CD14-positive monocyte (primary cell): ENCODE data around the gene KLHL10. TPM values are rescaled to one million over a fixed set of nuclear protein-coding genes. Genes with fewer than 3 reads are reported as not detected.

Source experiments
- DNase-seq, 3 donors: peaks; one replicate each; pipeline ENCODE4 v3.0.0-alpha.2; 2011 to 2022
- H2AFZ ChIP-seq: 2 replicates; pipeline ENCODE4 v1.6.0; 2012; ENCODE audit warnings: mild to moderate bottlenecking, low read depth, low read length, inconsistent platforms; ENCODE audit not compliant: insufficient read depth, poor library complexity, severe bottlenecking
- H3K27ac ChIP-seq, 2 donors: 1 replicate in 1 of 2; 2 replicates in 1 of 2; pipeline ENCODE4 v1.5.1; 2012 to 2013; ENCODE audit warnings: low read length in 2 of 2, control low read depth in 1 of 2, inconsistent platforms in 1 of 2, low read depth in 1 of 2, mild to moderate bottlenecking in 1 of 2
- H3K27me3 ChIP-seq, 2 donors: one replicate each; pipeline versions ENCODE4 v1.6.0 to v1.6.1; 2011 to 2013; ENCODE audit warnings: low read length in 2 of 2; ENCODE audit not compliant: control insufficient read depth in 2 of 2, insufficient read depth in 2 of 2
- H3K36me3 ChIP-seq, 2 donors: replicated peaks in 1 of 2; 1 replicate in 1 of 2; 2 replicates in 1 of 2; pipeline versions ENCODE4 v1.5.1 to v1.6.1; 2012 to 2013; ENCODE audit warnings: low read length in 2 of 2, control low read depth in 1 of 2, inconsistent platforms in 1 of 2, mild to moderate bottlenecking in 1 of 2; ENCODE audit not compliant: insufficient read depth in 2 of 2, control insufficient read depth in 1 of 2
- H3K4me1 ChIP-seq, 2 donors: 1 replicate in 1 of 2; 2 replicates in 1 of 2; pipeline versions ENCODE4 v1.5.1 to v1.6.1; 2012 to 2013; ENCODE audit warnings: low read length in 2 of 2, control low read depth in 1 of 2, inconsistent platforms in 1 of 2, mild to moderate bottlenecking in 1 of 2, moderate library complexity in 1 of 2; ENCODE audit not compliant: insufficient read depth in 2 of 2, control insufficient read depth in 1 of 2
- H3K4me2 ChIP-seq: replicated peaks from 2 replicates; pipeline ENCODE3; 2012; ENCODE audit warnings: low read length, moderate library complexity, mild to moderate bottlenecking; ENCODE audit not compliant: poor library complexity, severe bottlenecking; ENCODE audit errors: extremely low read depth
- H3K4me3 ChIP-seq, 3 experiments: fragments of 200-600 bp in 1 of 3; sonication (generic) in 1 of 3; replicated peaks in 1 of 3; 1 replicate in 2 of 3; 2 replicates in 1 of 3; pipeline ENCODE4 v1.5.1; 2011 to 2013; ENCODE audit warnings: low read length in 3 of 3, mild to moderate bottlenecking in 3 of 3, control low read depth in 2 of 3, low read depth in 2 of 3, inconsistent platforms in 1 of 3, moderate library complexity in 1 of 3
- H3K79me2 ChIP-seq: 2 replicates; pipeline ENCODE4 v1.6.0; 2012; ENCODE audit warnings: mild to moderate bottlenecking, control low read depth, inconsistent platforms, low read length, moderate library complexity; ENCODE audit not compliant: insufficient read depth
- H3K9ac ChIP-seq: 2 replicates; pipeline ENCODE4 v1.6.0; 2017; ENCODE audit warnings: low read length, mild to moderate bottlenecking; ENCODE audit not compliant: insufficient read depth, poor library complexity, severe bottlenecking
- H3K9me3 ChIP-seq, 2 donors: replicated peaks in 1 of 2; 1 replicate in 1 of 2; 2 replicates in 1 of 2; pipeline versions ENCODE4 v1.5.1 to v1.6.1; 2012 to 2013; ENCODE audit warnings: low read length in 2 of 2, control low read depth in 1 of 2; ENCODE audit not compliant: control insufficient read depth in 1 of 2, insufficient read depth in 1 of 2
- H4K20me1 ChIP-seq: 2 replicates; pipeline ENCODE4 v1.6.0; 2012; ENCODE audit warnings: mild to moderate bottlenecking, low read length, control low read depth, moderate library complexity; ENCODE audit not compliant: insufficient read depth
- H3K27ac Mint-ChIP-seq, 7 donors: one replicate each; pipeline ENCODE4 v1.8.0; 2020; ENCODE audit warnings: mild to moderate bottlenecking in 7 of 7, mixed read lengths in 7 of 7, moderate library complexity in 6 of 7, inconsistent platforms in 2 of 7
- H3K27me3 Mint-ChIP-seq, 3 donors: one replicate each; pipeline ENCODE4 v1.8.0; 2021 to 2022; ENCODE audit warnings: low read depth in 3 of 3, mild to moderate bottlenecking in 3 of 3, mixed read lengths in 3 of 3, moderate library complexity in 3 of 3, inconsistent platforms in 1 of 3
- H3K36me3 Mint-ChIP-seq, 2 donors: one replicate each; pipeline ENCODE4 v1.8.0; 2020; ENCODE audit warnings: mixed read lengths in 2 of 2, inconsistent platforms in 1 of 2, mild to moderate bottlenecking in 1 of 2
- H3K4me1 Mint-ChIP-seq: one replicate; pipeline ENCODE4 v1.8.0; 2020; ENCODE audit warnings: mild to moderate bottlenecking, mixed read lengths
- H3K4me3 Mint-ChIP-seq, 2 donors: one replicate each; pipeline ENCODE4 v1.8.0; 2020; ENCODE audit warnings: mild to moderate bottlenecking in 2 of 2, mixed read lengths in 2 of 2, moderate library complexity in 1 of 2
- H3K9me3 Mint-ChIP-seq, 7 donors: one replicate each; pipeline ENCODE4 v1.8.0; 2020 to 2022; ENCODE audit warnings: mixed read lengths in 7 of 7, mild to moderate bottlenecking in 6 of 7, moderate library complexity in 6 of 7, inconsistent platforms in 2 of 7
- WGBS: methylation state at CpG from one replicate; pipeline ENCODE4 v1.1.5; 2013; ENCODE audit warnings: missing lambda C conversion rate; ENCODE audit not compliant: insufficient coverage; 5-methylcytosine and 5-hydroxymethylcytosine counted together
- intact Hi-C, 2 donors: fragments of 100-400 bp; cut with micrococcal nuclease; formaldehyde crosslinking; loops; one replicate each; pipeline versions ENCODE4 v1.15.0 to v1.15.1; 2023
- polyA plus RNA-seq, 3 donors: library from polyadenylated mRNA; depleted of rRNA in 1 of 3; unstranded in 2 of 3; stranded (reverse) in 1 of 3; fragments of 300-500 nt in 2 of 3; fragments of >200 nt in 1 of 3; fragmentation: Illumina TruSeq in 2 of 3; gene quantifications; 1 replicate in 2 of 3; 2 replicates in 1 of 3; pipeline ENCODE4 v1.2.3, GENCODE V29; 2012 to 2021
- TF ChIP-seq, protein P1 (sequence below): fragments of 200-600 bp; IDR thresholded peaks from one replicate; pipeline ENCODE4 v1.8.0; 2022; ENCODE audit warnings: antibody characterized with exemption, mild to moderate bottlenecking

Gene KLHL10
- polyA plus RNA-seq, 3 donors = 0.15 TPM; not detected in 2

DNA sequence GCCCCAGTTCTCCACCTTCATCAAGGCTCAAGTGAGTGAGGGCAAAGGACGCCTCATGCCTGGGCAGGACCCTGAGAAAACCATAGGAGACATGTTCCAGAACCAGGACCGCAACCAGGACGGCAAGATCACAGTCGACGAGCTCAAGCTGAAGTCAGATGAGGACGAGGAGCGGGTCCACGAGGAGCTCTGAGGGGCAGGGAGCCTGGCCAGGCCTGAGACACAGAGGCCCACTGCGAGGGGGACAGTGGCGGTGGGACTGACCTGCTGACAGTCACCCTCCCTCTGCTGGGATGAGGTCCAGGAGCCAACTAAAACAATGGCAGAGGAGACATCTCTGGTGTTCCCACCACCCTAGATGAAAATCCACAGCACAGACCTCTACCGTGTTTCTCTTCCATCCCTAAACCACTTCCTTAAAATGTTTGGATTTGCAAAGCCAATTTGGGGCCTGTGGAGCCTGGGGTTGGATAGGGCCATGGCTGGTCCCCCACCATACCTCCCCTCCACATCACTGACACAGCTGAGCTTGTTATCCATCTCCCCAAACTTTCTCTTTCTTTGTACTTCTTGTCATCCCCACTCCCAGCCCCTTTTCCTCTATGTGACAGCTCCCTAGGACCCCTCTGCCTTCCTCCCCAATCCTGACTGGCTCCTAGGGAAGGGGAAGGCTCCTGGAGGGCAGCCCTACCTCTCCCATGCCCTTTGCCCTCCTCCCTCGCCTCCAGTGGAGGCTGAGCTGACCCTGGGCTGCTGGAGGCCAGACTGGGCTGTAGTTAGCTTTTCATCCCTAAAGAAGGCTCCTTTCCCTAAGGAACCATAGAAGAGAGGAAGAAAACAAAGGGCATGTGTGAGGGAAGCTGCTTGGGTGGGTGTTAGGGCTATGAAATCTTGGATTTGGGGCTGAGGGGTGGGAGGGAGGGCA is 15.1 kb upstream of the KLHL10 start:
- H3K27me3 ChIP-seq = no peaks in the 10 kb centered on the region
- H3K27ac ChIP-seq = no peak overlapping the region
- peaks cover 0 to 4% of the 10 kb centered on the region in 2 donors for H3K36me3 ChIP-seq
- no peak overlapping the region for H3K4me3 ChIP-seq
- H3K9me3 ChIP-seq = no peaks in the 10 kb centered on the region
- no peaks in the 10 kb centered on the region for H3K79me2 ChIP-seq
- 87% methylated on average over 11 of the region's 12 CpGs for WGBS
- Mint-ChIP-seq H3K27ac (no peak overlapping the region), H3K36me3 (peaks cover 0 to 2% of the 10 kb centered on the region in 2 donors), H3K4me3 (no peak overlapping the region), H3K9me3 (peaks cover 0 to 2% (median 0%) of the 10 kb centered on the region in 7 donors), H3K27me3 (peaks cover 0 to 4% (median 1%) of the 10 kb centered on the region in 3 donors), H3K4me1 (no peaks in the 10 kb centered on the region)
- H3K4me2 ChIP-seq = no peak overlapping the region
- no peaks in the 10 kb centered on the region for H4K20me1 ChIP-seq
- DNase-seq = no peak
- intact Hi-C loops = no loop called here
- no peak overlapping the region for H3K9ac ChIP-seq
- TF ChIP-seq, protein P1, sequence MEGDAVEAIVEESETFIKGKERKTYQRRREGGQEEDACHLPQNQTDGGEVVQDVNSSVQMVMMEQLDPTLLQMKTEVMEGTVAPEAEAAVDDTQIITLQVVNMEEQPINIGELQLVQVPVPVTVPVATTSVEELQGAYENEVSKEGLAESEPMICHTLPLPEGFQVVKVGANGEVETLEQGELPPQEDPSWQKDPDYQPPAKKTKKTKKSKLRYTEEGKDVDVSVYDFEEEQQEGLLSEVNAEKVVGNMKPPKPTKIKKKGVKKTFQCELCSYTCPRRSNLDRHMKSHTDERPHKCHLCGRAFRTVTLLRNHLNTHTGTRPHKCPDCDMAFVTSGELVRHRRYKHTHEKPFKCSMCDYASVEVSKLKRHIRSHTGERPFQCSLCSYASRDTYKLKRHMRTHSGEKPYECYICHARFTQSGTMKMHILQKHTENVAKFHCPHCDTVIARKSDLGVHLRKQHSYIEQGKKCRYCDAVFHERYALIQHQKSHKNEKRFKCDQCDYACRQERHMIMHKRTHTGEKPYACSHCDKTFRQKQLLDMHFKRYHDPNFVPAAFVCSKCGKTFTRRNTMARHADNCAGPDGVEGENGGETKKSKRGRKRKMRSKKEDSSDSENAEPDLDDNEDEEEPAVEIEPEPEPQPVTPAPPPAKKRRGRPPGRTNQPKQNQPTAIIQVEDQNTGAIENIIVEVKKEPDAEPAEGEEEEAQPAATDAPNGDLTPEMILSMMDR = no peak
- H3K4me1 ChIP-seq = no peaks in the 10 kb centered on the region
- no peak overlapping the region for H2AFZ ChIP-seq

- no peak overlapping the region for H2AFZ ChIP-seq
- H3K4me3 Mint-ChIP-seq = no peak overlapping the region
- H3K36me3 ChIP-seq = peaks cover 0 to 4% of the 10 kb centered on the region in 2 donors
- H3K9me3 ChIP-seq = no peaks in the 10 kb centered on the region
- H3K9ac ChIP-seq = no peak overlapping the region
- H3K9me3 Mint-ChIP-seq = peaks cover 0 to 2% (median 0%) of the 10 kb centered on the region in 7 donors
- H3K36me3 Mint-ChIP-seq = peaks cover 0 to 2% of the 10 kb centered on the region in 2 donors
- H3K27me3 Mint-ChIP-seq = peaks cover 0 to 4% (median 1%) of the 10 kb centered on the region in 3 donors
- TF ChIP-seq, protein P1 = no peak
- no peaks in the 10 kb centered on the region for H3K27me3 ChIP-seq
- DNase-seq = no peak
- no peak overlapping the region for H3K27ac Mint-ChIP-seq
- no peaks in the 10 kb centered on the region for H3K79me2 ChIP-seq
- WGBS = no CpG with 5 or more reads among the region's 1 CpG
- no peak overlapping the region for H3K27ac ChIP-seq
- H3K4me1 ChIP-seq = no peaks in the 10 kb centered on the region
- no peaks in the 10 kb centered on the region for H4K20me1 ChIP-seq
- intact Hi-C loops = no loop called here
- H3K4me2 ChIP-seq = no peak overlapping the region
- H3K4me1 Mint-ChIP-seq = no peaks in the 10 kb centered on the region
- no peak overlapping the region for H3K4me3 ChIP-seq
These were observed 14.5 kb upstream of the KLHL10 start for GRCh38 chr17:41823141-41823524.
